ENCODE results near the gene TNFAIP2.

- TF ChIP-seq POLR2AphosphoS5 (IDR thresholded peaks at IDR 0.05), result no peak
- no peak for TF ChIP-seq EZH2 (IDR thresholded peaks at IDR 0.05; ENCODE audit: borderline replicate concordance, insufficient read depth, low read length, poor library complexity, severe bottlenecking)
These were observed 48.4 kb upstream of the TNFAIP2 start for GRCh38 chr14:103074729-103075367.
